AG09309 (cell line): ENCODE data around the gene SRPK2.

ENCODE experiments used
- DNase-seq: peaks from one replicate; pipeline ENCODE4 v3.0.0-alpha.2; 2010; ENCODE audit warnings: low read depth
- H3K4me3 ChIP-seq: 2 replicates; pipeline ENCODE4 v1.5.1; 2011; ENCODE audit warnings: mild to moderate bottlenecking, low read depth, low read length, moderate library complexity; ENCODE audit not compliant: control insufficient read depth
- TF ChIP-seq, protein P1 (sequence below): IDR thresholded peaks from 2 replicates; pipeline ENCODE4 v1.5.1; 2011; ENCODE audit warnings: mild to moderate bottlenecking, low read depth, low read length, inconsistent platforms; ENCODE audit not compliant: insufficient read depth, control insufficient read depth; ENCODE audit errors: missing control alignments

Gene SRPK2

DNA sequence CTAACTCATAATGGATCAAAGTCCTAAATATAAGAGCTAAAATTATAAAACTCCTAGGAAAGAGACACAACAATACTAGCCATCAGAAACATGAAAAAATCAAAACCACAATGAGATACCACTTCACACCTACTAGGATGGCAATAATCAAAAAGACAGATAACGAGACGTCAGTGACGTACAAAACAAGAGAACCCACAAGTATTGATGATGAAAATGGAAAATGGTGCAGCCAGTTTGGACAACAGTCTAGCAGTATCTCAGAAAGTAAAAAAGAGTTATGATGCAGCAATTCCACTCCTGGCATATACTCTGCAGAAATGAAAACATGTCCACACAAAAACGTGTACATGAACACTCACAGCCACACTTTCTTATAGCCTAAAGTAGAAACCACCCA lies 173.5 kb downstream of the SRPK2 start:
- TF ChIP-seq, protein P1, sequence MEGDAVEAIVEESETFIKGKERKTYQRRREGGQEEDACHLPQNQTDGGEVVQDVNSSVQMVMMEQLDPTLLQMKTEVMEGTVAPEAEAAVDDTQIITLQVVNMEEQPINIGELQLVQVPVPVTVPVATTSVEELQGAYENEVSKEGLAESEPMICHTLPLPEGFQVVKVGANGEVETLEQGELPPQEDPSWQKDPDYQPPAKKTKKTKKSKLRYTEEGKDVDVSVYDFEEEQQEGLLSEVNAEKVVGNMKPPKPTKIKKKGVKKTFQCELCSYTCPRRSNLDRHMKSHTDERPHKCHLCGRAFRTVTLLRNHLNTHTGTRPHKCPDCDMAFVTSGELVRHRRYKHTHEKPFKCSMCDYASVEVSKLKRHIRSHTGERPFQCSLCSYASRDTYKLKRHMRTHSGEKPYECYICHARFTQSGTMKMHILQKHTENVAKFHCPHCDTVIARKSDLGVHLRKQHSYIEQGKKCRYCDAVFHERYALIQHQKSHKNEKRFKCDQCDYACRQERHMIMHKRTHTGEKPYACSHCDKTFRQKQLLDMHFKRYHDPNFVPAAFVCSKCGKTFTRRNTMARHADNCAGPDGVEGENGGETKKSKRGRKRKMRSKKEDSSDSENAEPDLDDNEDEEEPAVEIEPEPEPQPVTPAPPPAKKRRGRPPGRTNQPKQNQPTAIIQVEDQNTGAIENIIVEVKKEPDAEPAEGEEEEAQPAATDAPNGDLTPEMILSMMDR: no peak
- no peak for DNase-seq
- no peak overlapping the region for H3K4me3 ChIP-seq

GRCh38 chr7:105213611-105214010 lies 175.1 kb downstream of the SRPK2 start:
- DNase-seq: no peak
- H3K4me3 ChIP-seq: no peak overlapping the region
- TF ChIP-seq, protein P1: no peak

DNA sequence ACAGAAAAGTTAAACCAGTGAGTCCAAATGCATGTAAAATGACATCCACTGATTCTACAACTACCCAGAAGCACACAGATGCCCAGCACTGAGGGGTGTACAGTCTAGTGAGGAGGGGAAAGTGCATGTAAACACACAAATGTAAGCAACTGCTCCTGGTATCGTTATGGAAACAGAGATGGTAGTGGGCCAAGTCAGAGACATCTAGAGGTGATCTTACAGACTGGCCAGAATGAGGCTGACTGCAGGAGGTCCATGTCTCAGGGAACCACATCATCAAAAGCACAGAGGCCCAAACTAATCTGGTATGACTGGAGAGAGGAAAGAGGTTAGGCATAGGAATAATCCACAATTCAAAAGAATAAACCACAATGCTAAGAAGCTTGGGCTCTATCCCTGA lies 176.5 kb downstream of the SRPK2 start:
- TF ChIP-seq, protein P1: no peak
- H3K4me3 ChIP-seq: no peak overlapping the region
- no peak for DNase-seq

- TF ChIP-seq, protein P1: no peak
These were observed 178.0 kb downstream of the SRPK2 start for GRCh38 chr7:105210721-105211205.

DNA sequence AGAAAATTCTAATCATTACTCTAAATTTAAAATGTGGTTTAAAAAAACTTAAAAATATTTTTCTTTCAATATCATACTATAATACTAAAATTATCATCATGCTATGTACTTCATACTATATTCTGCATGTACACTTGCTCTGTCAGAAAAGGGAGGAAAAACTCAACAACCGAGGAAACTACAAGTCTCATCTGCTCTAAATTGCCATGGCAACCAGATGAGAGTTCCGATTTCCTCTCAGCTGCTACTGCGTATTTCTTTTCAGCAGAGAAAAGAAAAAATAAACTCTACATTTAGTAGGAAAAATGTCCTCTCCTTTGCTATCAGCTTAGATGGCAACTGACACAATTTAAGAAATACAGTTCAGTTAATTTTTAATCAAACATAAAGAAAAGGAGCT lies 178.9 kb downstream of the SRPK2 start:
- no peak overlapping the region for H3K4me3 ChIP-seq
- DNase-seq: no peak
- TF ChIP-seq, protein P1: no peak

More at GRCh38 chr7:105210721-105211205, 178.0 kb downstream of the SRPK2 start:
- DNase-seq: no peak
- H3K4me3 ChIP-seq: no peak overlapping the region

GRCh38 chr7:105209433-105209832 lies 179.3 kb downstream of the SRPK2 start:
- DNase-seq: no peak
- H3K4me3 ChIP-seq: no peak overlapping the region
- TF ChIP-seq, protein P1: no peak

DNA sequence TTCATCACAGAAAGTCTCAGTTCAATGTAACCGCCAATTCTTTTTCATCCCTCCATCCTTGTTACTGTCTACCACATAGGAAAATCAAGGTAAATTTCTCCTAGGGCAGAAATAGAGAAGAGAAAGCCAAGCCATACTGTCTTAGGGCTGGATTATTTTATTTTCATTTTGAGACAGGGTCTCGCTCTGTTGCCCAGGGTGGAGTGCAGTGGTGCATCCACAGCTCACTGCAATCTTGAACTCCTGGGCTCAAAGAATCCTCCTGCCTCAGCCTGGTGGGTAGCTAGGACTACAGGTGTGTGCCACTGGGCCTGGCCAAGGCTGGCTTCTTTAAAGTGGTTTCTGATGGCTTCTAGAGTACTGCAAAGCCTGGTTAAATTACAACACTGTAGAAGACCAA lies 181.7 kb downstream of the SRPK2 start:
- H3K4me3 ChIP-seq: no peak overlapping the region
- TF ChIP-seq, protein P1: no peak
- DNase-seq: no peak
